GDM1 (cell line): ENCODE data around the gene PBX2.

Source experiments
- DNase-seq: peaks from one replicate; lab custom pipeline; 2025; lab: John Stamatoyannopoulos, UW

The PBX2 gene

DNA sequence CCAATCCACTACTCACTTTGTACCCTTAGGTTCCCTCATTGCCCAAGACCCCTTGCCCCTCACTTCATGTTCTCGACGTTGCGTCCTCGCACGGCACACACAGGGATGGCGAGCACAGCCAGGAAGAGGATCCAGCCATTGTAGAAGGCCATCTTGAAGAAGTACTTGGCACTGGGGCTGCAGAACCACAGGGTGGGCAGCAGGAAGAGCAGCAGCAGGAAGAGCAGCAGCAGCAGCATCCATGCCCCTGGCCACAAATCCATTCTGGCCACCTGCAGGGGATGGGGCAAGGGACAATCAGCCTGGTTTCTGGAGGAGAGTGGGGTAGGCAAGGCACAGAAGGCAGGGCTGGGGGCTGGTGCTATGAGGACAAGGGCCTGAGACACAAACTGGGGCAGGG, 18.8 kb downstream of the PBX2 start:
- DNase-seq, result no peak

DNA sequence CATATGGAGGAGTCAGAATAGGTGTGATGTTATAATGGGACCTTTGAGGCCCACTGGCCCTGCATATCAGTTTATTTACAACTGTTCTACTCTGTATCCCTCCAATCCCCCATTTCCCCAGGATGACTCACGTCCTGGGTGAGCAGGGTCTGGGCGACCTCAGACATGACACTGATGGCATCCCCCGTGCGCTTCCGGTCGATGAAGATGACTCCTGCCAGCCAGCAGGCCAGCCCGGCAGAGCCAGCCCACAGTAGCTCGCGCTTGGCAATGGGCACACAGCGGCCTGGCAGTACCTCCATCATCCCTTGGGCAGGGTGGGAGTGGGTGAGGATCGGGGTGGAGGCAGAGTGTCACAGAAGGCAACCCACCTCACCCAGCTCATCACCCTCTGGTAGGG, 19.7 kb downstream of the PBX2 start:
- no peak for DNase-seq

DNA sequence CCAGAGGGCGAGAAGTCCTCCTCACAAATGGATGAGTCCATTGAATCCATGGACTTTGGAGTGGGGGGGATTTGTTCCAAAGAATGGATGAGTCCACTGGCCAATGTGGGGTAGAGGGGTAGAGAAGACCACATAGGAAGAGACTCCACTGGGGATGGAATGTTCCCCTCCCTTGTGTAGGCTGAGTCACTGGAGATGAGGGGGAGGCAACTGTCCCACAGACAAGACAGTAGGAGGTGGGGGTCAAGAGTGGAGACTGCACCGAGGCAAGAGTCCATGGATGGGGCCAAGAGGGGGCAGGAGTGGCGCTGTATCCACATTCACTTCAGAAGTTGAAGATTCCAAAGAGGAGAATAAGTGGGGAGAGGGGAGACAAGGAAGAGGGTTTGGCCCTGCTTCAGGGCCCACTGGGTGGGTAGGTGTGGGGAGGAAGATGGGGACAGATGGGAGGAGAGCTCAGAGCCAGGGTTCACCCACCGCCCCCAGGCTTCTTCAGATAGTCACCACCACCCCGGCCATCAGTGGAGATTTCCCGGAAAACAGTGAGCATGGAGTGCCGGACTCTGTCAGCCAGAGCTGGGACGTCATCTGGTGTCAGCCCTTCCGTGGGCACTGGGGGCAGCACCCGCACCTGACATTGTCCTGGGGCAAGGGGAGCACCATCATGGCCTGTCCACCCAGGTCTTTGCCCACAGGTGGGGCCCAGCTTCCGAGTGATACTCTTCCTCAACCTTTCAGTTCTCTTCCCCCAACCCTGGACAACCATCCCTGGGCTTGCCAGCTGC, 21.0 kb downstream of the PBX2 start:
- no peak for DNase-seq

DNA sequence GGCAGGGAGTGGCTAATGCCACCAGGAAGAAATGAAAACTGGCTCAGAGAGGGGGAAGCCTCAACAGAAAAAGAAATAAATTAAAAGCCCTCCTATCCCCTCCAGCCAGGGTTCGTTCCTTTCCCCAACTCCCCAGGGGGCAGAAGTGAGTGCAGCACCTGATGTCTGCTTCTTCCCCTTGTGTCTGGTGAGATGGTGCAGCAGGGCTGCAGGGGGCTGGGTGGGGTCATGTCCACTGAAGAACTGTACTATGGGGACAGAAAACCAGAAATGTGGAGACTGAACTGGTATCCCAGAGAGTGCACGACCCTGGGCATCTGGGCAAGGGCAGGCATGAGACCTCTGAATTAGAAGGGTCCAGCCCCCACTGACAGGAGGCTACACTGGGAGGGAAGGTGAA, 21.7 kb downstream of the PBX2 start:
- no peak for DNase-seq

DNA sequence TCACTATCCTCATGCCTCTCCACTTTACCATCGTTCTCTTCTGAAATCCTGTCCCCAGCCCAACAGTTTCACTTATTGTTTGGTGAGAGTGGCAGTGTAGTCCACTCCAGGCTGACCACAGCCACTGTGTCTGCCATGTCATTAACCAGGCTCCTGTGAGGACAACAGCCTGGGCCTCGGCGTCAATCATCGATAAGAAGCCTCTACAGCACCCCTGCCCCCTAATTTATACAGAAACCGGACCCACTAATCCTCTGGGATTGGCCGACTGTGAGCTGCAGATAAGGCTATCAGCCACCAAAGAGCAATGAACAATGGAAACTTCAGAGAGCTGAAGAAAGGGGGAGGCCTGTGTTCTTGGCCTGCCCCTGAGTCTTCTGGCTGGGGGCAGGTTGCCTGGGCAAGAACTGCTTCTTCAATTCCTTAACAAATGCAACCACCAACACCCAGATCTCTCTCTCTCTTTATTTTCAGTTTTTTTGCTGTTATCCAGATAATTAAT, 22.2 kb downstream of the PBX2 start:
- no peak for DNase-seq

DNA sequence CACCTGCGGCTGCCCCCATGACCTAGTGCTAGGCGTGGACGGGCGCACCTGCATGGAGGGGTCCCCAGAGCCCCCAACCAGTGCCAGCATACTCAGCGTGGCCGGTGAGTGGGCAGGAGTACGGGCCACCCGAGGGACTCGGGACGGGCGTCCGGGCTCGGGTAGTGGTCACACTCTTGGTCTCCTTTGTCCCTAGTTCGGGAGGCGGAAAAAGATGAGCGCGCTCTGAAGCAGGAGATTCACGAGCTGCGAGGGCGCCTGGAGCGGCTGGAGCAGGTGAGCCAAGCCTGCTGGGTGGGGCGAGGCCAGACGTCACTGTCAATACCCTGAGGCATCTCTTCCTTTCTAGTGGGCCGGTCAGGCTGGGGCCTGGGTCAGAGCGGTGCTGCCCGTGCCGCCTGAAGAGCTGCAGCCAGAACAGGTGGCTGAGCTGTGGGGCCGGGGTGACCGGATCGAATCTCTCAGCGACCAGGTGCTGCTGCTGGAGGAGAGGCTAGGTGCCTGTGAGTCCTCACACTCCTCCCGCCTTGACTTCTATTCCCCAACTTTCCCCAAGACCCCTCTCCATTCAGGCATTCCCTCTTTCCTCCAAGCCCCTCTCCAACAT, 22.7 kb downstream of the PBX2 start:
- no peak for DNase-seq

DNA sequence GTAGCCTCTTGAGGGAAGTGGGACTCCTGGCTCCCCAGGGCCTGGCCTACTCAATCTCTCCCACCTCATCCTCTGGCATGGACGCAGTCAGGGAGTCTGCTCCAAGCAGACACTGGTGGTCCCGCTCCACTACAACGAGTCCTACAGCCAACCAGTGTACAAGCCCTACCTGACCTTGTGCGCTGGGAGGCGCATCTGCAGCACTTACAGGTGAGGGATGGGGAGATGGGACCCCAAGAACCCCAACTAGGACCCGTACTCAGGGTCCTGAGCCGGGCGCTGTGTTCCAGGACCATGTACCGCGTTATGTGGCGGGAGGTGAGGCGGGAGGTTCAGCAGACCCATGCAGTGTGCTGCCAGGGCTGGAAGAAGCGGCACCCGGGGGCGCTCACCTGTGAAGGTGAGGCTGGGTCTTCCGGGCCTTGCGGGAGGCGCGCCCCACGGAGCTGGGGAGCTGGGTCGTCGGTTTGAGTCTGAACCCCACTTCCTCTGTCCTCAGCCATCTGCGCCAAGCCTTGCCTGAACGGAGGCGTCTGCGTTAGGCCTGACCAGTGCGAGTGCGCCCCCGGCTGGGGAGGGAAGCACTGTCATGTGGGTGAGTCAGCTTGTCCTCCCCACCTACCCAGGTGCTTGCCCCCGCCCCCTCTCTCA, 23.5 kb downstream of the PBX2 start:
- DNase-seq, result no peak

DNA sequence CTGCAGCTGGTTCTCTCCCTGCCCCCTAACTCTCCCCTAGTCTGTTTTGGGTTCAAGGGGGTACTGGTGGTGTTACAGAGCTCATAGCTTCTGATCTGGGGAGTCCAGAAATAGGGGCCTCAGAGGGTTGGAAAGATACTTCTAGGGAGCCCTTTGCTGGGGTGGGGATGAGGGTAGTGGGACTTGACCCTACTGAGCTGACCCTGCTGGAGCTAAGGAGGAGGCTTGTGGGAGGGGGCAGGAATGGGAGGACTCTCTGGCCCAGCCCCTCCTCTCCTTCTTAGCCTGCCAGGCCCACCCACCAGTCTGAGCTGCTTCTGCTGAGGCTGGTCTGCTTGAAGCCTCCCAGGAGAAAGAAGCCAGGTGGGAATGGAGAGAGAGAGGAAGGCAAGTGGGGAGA, 25.7 kb downstream of the PBX2 start, which contains the start of gene EGFL8:
Gene EGFL8, plus strand, starts transcription at position 301 of the 400 bp plus-strand sequence. CDS start 1,571 bp downstream, outside the sequence.
- no peak for DNase-seq

DNA sequence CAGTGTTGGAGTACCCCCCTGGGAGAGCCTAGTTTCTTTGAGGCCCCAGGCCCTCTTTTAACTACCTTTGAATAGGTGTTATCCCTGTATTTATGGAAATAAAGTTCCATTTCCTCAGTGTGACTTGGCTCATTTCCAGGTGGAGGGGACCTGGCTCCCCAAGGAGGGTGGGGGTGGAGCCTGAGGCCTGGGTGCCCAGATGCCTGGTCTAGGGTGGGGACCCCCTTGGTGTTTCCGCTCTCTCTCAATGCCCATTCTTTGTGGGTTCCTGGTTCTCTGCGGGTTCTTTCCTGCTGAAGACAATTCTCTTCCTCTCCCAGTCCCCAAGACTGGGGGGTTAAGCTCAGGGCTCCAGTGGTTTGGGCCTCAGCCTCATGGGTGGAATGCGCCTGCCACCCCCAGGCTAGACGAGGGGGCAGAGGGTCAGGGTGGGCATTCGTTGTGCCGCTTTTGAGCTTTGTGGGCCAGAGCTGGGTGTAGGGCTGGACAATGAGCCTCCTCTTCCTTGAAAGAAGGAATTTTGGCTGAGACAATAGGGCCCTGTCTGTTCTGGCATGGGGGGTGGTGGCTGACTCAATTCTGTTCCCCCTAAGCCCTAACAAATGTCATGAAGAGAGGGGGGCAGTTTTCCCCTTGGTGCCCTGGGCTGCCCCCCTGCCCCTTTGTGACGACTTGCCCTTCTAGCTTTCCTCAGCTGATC, 26.3 kb downstream of the PBX2 start:
- DNase-seq, result no peak

DNA sequence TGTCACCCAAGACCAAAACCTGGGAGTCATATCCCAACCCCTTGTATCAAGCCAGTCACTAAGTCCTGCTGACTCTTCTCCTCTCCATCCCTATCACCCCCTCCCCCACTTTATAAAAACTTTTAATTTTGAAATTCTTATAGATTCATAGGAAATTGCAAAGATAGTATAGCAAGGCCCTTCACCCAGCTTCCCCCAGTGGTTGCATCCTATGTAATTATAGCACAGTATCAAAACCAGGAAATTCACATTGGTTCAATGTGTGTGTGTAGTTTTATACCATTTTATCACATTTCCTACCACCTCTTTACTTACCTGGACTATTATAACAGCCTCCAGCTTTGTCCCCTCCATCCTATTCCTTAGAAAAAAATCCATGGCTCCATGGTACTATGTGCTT, 31.9 kb downstream of the PBX2 start:
- no peak for DNase-seq

DNA sequence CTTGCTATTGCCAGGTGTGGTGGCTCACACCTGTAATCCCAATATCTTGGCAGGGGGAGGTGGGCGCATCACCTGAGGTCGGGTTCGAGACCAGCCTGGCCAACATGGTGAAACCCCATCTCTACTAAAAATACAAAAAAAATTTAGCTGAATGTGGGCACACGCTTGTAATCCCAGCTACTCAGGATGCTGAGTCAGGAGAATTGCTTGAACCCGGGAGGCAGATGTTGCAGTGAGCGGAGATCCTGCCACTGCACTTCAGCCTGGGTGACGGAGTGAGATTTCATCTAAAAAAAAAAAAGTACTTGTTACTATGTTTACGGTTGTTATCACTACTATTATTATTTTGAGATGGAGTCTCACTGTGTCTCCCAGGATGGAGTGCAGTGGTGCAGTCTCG, 33.1 kb downstream of the PBX2 start:
- no peak for DNase-seq

DNA sequence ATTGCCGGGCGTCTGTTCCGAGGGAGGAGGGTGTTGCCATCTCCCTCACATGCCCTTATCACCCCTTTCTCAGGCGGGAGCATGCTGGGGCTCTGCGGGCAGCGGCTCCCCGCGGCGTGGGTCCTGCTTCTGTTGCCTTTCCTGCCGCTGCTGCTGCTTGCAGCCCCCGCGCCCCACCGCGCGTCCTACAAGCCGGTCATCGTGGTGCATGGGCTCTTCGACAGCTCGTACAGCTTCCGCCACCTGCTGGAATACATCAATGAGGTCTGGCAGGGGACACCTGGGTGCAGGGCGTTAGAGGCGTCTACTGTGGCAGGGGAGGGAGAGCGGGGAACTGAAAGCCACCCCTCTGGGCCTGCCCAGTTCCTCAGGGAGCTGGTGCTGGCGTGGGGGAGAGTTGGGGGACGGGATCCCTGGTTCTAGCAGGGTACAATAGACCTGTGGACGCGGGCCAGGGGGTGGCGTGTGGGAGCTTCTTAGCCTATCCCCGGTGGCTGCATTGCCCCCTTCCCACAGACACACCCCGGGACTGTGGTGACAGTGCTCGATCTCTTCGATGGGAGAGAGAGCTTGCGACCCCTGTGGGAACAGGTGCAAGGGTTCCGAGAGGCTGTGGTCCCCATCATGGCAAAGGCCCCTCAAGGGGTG, 35.4 kb downstream of the PBX2 start:
- peak; percentile 18 for DNase-seq

DNA sequence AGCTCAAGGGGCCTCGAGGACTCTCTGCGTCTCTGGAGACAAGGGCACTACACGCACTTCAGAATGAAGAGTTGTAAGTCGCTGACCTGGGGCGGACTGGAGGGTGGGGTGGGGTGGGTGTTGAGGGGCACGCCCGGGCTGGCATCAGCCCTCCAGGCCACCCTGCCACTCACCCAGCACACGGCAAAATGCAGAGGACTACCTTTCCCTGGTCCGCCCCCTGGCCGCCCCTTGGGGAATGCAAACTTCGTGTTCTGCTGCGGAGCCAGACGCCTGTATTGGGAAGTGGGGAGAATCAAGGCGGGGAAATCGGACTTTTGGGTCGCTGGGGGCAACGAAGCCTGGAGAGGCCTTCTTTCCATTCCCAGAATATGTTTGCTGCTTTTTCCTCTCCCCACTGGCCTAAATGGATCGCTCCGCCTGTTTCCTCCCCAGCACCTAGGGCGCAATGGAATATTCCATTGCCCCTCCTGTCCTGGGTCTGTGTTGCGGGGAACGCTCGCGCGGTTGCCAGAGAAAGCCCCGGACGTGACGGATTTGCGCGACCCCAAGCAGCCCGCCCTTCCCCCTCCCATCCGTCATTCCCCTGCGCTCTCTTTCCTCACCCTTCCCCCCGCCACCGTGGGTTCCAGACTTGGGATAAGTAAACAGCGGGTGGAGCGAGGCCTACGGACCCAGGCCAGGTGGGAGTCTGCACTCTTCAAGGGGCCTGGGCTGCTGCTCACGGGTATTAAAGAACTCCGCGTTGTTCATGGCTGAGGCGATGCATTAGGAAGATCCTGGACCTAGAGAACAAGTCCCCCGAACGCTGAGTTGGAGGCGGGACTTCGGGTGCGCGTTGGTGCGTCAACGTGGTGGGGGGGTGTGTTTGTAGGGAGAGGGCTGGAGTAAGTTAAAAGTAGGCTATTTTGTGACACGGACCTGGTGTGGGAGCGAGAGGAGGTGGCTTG, 36.2 kb downstream of the PBX2 start, which contains the start of gene PPT2:
Gene PPT2, plus strand, starts transcription at position 578 of the 950 bp plus-strand sequence. CDS start 454 bp downstream, outside the sequence.
- DNase-seq, result peak; percentile 75

DNA sequence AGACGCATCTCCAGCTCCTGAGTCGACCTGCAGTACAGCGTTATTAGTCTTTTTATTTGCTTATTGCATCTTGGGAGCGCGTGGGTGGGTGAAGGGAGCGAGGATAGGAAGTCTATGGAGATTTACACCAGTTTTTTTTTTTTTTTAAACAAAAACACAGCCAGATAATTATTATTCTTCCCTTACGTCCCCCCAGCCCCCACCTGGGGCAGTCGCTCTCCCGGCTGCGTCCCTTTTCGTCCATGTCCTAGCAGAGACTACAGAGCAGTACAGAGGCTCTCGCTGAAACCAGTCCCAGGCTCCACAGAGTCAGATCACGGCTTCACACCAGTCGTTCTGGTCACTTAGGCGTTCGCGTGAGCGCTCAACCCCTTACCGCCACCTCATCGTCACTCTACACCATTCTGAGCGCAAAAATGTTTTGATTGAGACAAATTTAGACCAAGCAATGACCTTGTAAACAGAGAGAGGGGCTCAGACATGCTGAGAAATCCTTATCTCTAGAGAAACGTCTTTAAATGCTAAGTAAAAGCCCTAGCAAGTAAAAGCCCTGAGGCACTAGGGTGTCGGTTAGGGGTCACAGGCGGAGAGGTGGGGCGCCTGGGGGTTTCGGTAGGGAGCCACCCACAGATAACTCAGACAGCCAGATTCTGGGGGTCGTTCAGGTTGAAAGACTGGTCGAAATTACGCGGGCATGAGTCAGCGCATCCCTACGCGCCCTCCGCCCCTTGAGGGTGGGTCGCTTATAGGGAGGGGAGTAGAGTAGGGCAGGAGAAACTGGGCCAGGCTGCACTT, 37.0 kb downstream of the PBX2 start:
- DNase-seq, result no peak

DNA sequence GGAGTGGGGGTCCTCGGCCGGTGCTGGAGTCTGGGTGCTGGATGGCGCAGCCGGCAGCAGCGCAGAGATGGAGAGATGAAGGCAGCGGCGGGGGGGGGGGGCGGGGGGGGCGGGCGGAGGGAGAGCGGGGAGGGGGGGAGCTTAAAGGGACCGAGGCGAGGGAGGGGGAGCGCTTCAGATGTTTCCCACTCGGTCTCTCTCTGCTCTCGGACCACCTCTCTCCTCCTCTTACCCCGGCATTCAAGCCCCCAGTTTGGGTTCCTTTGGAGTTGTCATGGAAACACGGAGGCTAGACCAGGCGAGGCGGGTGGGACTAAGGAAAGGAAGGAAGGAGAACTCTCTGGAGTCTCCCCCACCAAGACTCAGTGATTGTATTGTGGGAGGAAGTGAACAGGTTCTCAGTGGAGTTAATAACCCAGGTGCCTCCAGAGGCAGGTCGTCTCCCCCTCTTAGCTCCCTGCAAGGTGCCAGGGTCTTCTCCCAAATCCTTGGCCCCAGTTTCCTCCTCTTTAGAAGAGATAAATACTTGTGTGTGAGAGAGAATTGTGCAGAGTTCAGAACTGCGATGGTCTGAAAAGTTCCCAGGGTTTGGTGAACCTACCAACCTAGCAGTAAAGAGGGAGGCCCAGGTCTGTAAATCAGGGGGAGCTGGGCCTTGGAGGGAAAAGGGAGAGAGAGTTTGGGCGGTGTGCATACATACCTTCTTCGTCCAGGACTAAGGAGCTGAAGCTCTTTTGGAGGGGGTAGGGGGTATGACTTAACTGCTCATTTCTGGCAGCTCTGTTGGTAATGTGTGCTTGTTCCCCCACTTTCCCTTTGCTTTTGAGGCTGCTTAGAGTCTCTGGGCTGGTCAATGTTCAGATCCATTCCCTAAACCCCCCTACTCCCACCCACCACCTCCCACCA, 37.9 kb downstream of the PBX2 start, which contains the start of gene PRRT1:
Gene PRRT1, minus strand, starts transcription at position 77 of the 906 bp plus-strand sequence. CDS start 112 bp downstream, outside the sequence.
- DNase-seq, result no peak

DNA sequence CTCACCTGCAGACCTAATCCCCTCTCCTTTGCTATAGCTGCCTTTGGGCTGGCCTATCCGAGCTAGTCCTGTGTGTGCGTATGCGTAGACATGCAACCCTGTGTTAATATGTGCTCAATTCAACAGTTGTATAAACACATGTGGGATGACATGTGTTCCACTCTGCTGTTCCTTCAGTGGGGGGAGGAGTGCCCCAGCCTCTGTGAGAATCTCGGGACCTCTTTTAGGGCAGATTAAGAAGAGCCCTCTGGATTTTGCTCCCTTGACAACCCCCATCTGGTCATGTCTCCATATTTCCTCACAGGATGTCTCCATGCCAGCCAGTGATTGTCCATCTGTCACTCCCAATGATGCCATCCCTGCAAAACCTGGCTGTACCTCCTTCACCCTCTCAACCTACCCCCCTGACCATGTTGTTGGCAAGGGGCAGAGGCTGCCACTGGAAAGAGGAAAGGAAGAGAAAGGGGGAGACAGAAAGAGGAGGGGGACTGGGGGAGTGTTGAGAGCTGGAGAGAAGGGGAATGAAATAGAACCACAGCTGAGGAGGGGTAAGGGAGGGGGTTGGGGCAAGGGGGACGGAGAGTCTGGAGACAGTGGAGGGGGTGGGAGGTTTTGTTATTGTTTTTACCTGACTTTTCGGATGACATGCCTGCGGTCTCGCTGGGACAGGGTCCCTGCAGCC, 38.7 kb downstream of the PBX2 start:
- no peak for DNase-seq

DNA sequence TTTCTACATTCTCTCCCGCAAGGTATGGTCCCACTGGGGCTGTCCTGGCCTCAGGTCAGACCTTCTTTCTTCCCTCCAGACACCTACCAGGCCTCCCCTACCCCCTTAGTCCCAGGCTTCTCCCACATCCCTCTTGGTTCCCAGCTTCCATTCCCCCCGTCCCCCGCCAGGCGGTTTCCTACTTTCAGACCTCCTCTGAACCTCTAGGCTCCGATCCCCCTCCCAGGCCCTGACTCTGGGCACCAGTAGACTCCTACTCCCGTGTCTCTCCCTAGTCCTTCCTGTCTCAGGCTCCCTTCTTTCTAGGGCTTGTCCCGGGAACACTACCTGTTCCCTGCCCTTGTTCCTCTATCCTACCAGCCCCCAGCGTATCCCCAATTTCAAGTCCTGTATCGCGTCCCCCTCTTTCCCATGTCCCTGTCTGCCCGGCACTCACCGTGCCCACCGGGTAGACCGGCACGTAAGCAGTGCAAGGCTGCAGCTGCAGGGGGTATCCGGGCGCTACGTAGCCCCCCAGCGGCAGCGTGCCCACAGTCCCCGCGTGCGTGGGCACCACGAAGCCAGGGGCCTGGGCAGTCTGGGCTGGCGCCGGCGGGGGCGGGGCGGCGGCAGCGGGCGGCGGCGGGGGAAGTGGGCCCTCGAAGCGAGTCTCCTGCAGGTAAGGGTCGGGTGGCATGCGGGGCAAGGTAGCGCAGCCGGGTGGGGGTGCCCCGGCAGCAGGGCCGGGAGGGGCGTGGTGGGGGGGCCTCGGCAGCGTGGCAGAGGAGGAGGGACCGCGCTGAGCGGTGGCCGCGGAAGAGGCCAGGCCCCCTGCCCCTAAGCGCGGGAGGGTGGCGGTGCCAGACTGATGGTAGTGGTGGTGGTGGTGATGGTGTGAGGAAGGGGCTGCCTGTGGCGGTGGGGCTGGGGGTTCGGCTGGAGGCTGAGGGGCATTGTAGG, 39.8 kb downstream of the PBX2 start:
- DNase-seq, result no peak
